Activated T-cell treated with anti-CD3 and anti-CD28 coated beads, Interleukin-2, amount 50 U/mL, for 72 hours (primary cell): ENCODE results near the gene CEP152. TPM values are rescaled to one million over a fixed set of nuclear protein-coding genes. Genes with fewer than 3 reads are reported as not detected.

Source experiments
- ATAC-seq, 2 donors: fragments of 150-1000 bp; cut with Tn5 transposase; replicated peaks in 1 of 2; 2 replicates each; pipeline ENCODE4 v1.10.0; 2021; ENCODE audit warnings: moderate library complexity in 2 of 2, mild to moderate bottlenecking in 1 of 2
- DNase-seq, 2 donors: peaks; one replicate each; pipeline ENCODE4 v3.0.0; 2021 to 2022; ENCODE audit warnings: mixed read lengths in 1 of 2
- H3K27ac Mint-ChIP-seq: one replicate; pipeline ENCODE4 v1.8.0; 2022; ENCODE audit warnings: mild to moderate bottlenecking, moderate library complexity, mixed read lengths
- H3K27me3 Mint-ChIP-seq: one replicate; pipeline ENCODE4 v1.8.0; 2022; ENCODE audit warnings: low read depth, mixed read lengths
- H3K36me3 Mint-ChIP-seq, 2 donors: one replicate each; pipeline ENCODE4 v1.8.0; 2022; ENCODE audit warnings: mixed read lengths in 2 of 2, mild to moderate bottlenecking in 1 of 2; ENCODE audit not compliant: insufficient read depth in 2 of 2
- H3K4me1 Mint-ChIP-seq: one replicate; pipeline ENCODE4 v1.8.0; 2022; ENCODE audit warnings: low read depth, mixed read lengths
- H3K4me3 Mint-ChIP-seq, 2 donors: one replicate each; pipeline ENCODE4 v1.8.0; 2022; ENCODE audit warnings: mild to moderate bottlenecking in 2 of 2, mixed read lengths in 2 of 2, moderate library complexity in 2 of 2
- H3K9me3 Mint-ChIP-seq, 2 donors: one replicate each; pipeline ENCODE4 v1.8.0; 2022; ENCODE audit warnings: mixed read lengths in 2 of 2
- total RNA-seq, 2 donors: library from RNA; stranded (reverse); gene quantifications; one replicate each; pipeline ENCODE4 v1.2.3, GENCODE V29; 2022

Gene CEP152
- total RNA-seq, 2 donors from 2014 or later: 33.3 to 39.6 TPM

DNA sequence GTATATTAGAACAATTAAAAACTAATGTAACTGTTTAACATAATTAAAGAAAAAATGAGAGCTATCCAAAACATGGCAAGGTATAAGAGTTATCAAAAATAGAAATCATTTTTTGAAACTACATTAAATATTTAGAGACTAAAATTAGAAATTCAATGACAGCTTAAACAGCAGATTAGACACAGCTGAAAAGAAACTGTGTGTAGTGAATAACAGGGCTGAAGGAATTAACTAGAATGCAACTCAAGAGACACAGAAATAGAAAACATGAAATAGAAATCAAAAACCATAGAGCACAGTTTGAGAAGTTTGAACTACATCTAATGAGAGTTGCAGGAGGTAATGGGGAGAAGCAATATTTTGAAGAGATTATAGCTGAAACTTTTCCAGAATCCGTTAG lies 105.5 kb downstream of the CEP152 start:
- no peak for ATAC-seq
- no peaks in the 10 kb centered on the region for H3K27me3 Mint-ChIP-seq
- H3K36me3 Mint-ChIP-seq: no peaks in the 10 kb centered on the region
- H3K9me3 Mint-ChIP-seq: peaks cover 7 to 14% of the 10 kb centered on the region in 2 donors
- no peak for DNase-seq
- no peaks in the 10 kb centered on the region for H3K4me1 Mint-ChIP-seq
- H3K4me3 Mint-ChIP-seq: no peak overlapping the region
- H3K27ac Mint-ChIP-seq: no peak overlapping the region

DNA sequence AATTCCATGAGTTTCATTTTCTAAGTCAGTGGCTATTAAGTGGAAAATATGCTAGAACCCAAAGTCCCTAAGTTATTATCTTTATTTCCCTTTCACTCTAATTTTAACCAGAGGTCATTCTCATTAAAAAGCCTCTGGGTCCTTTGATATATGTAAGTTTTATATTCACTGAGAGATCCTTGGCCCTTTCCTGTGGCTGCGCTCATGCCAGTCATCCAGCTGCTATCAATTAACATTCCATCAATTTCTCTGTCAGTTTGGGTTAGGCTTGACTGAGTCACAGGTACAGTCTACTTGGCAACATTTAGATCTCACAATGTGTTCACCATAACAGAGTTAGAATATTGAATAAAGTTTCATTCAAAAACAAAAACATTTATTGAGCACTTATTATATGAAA lies 107.3 kb downstream of the CEP152 start:
- ATAC-seq (no peak), DNase-seq (no peak)
- Mint-ChIP-seq H3K4me1 (no peaks in the 10 kb centered on the region), H3K9me3 (peaks cover 4 to 14% of the 10 kb centered on the region in 2 donors), H3K4me3 (no peak overlapping the region), H3K27me3 (no peaks in the 10 kb centered on the region), H3K27ac (no peak overlapping the region), H3K36me3 (no peaks in the 10 kb centered on the region)

DNA sequence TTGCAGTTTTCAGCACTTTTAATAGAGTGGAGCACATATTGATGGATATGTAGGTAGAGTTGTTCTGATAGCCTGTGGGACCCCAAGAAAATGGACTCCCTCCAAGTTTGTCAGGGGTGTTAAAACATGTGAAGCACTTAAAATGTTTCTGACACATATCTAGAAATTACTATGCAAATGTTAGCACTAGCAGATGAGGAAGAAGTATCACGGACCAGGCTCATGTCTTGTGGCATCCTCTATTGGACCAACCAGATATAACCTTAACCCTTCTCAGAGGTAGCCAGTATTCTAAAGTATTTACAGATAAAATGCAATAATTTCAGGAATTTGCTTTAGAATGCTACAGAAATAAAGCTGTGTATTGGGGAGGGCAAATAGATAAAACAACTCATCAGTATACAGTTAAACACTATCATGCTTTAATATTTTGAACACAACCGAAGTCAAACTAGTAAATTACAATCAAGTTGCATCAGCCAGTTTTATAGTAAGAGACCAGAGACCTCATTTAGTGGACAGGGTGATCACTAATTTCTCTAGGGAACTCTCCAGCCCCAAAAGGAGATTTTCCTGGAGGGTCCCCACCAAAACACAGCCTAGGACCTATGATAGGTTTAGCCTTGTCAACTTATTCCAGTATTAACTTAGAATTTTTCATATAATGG lies 108.2 kb downstream of the CEP152 start:
- DNase-seq (no peak), ATAC-seq (no peak)
- peaks cover 4 to 11% of the 10 kb centered on the region in 2 donors for H3K9me3 Mint-ChIP-seq
- H3K27ac Mint-ChIP-seq: no peak overlapping the region
- no peak overlapping the region for H3K4me3 Mint-ChIP-seq
- no peaks in the 10 kb centered on the region for H3K27me3 Mint-ChIP-seq
- H3K4me1 Mint-ChIP-seq: no peaks in the 10 kb centered on the region
- H3K36me3 Mint-ChIP-seq: no peaks in the 10 kb centered on the region

DNA sequence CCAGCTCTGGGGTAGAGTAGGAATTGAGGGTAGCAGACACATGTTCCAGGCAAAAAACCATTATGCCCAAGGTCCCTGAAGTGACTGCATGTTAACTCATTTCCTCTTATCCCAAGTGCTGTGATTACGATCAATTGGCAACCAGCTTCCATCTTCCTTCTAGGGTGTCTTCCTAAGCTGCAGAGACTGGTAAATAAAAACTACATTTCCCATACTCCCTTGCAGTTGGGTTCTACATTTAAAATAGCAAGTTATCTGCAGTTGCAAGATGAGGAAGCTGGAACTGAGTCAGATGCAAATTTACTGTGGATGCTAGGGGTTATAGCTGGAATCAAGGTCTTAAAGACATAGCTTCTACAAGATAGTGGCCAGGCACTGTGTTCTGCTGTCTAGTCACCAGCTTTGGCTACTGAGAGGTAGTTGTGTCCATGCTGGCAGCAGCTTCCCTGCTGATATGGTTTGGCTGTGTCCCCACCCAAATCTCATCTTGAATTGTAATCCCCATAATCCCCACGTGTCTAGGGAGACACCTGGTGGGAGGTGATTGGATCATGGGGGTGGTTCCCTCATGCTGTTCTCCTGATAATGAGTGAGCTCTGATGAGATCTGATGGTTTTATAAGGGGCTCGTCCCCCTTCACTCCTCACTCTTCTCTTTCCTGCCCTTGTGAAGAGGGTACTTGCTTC lies 114.1 kb downstream of the CEP152 start:
- H3K4me1 Mint-ChIP-seq: no peaks in the 10 kb centered on the region
- no peaks in the 10 kb centered on the region for H3K27me3 Mint-ChIP-seq
- no peak overlapping the region for H3K27ac Mint-ChIP-seq
- H3K36me3 Mint-ChIP-seq: no peaks in the 10 kb centered on the region
- DNase-seq: no peak
- no peak overlapping the region for H3K4me3 Mint-ChIP-seq
- no peak for ATAC-seq
- no peaks in the 10 kb centered on the region for H3K9me3 Mint-ChIP-seq

DNA sequence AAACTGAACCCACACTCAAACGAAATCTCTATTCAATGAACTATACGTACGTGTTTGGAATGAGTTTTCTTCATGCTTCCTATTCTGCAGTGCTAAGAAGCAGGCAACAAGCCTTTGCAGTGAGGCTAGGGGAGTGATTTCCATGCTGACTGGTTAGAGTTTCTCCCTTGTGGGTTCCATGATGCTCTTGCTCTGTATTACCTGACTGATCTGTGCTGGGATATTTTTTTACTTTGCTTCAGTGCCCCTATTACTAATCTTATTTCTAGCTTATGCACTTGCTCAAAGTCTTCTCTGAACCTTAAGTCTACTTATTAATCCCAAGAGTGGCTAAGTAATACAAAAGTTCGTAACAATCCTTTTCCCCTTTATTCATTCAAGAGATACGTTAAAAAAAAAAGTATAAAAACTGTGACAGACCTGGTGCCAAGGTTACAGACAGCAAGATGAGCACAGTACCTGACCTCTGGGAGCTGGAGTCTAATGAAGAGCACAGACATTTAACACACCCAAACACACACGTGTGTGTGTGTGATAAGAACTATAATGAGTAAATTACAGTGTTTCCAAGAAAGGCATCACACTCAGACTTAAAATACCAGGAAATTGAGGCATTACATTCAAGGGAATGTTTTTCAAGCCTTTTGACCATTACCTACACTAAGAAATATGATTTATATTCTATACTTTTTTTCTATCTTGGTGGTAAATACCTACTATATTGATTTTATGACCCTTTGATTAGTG lies 114.9 kb downstream of the CEP152 start:
- no peak overlapping the region for H3K27ac Mint-ChIP-seq
- ATAC-seq: no peak

DNA sequence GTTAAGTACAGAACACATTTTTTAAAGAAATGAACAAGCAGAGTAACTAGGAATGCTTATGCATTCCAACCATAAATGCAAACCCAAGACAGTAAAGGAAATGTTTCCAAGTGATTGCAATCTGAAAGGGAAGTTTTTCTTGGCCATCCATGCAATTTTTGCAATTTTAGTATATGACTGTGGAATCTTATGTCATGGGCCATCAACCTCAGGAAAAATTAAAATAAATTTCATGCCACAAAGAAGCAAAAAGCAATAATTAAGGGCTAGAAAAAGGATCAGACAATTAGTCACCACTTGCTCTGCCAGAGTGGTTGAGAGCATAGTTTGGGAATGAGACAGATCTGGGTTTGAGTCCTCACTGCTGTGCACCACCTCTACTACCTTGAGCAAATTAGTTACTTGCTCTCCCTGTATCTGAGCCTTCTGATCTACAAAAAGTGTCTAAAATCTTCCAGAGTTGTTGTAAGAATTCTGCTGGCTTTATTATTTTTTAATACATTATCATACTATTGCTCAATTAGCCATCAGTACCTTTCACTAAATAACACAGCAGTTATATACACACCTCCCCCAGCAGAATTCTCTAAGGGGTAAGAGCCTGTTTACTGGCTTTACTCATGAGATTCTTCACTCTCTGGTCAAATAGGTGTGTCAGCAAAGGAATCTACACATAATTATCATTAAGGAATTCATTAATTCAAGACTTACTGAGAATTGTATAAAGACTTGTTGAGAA lies 115.6 kb downstream of the CEP152 start:
- Mint-ChIP-seq H3K4me1 (no peaks in the 10 kb centered on the region), H3K36me3 (no peaks in the 10 kb centered on the region), H3K27me3 (no peaks in the 10 kb centered on the region), H3K9me3 (no peaks in the 10 kb centered on the region), H3K4me3 (no peak overlapping the region), H3K27ac (no peak overlapping the region)
- DNase-seq: no peak
- ATAC-seq: no peak

More for the DNA sequence above, 114.9 kb downstream of the CEP152 start:
- Mint-ChIP-seq H3K36me3 (no peaks in the 10 kb centered on the region), H3K4me3 (no peak overlapping the region), H3K9me3 (no peaks in the 10 kb centered on the region), H3K4me1 (no peaks in the 10 kb centered on the region), H3K27me3 (no peaks in the 10 kb centered on the region)
- DNase-seq: no peak

DNA sequence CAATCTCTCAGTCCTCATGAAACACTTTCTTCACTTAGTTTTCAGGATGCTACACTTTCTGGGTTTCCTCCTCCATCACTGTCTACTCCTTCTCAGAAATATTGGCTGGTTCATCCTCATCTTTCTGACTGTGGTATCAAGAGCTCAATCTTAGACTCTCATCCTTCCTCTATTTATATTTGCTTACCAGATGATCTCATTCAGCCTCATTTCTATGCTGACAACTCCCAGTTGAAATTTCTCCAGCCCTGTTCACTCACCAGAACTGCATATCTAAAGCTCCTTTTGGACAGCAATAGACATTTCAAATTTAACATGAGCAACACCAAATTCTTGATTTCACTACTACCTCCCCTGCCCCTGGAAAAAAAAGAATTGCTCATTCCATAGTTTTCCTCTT lies 117.4 kb downstream of the CEP152 start:
- no peak for DNase-seq
- Mint-ChIP-seq H3K27me3 (no peaks in the 10 kb centered on the region), H3K9me3 (peaks cover 0 to 1% of the 10 kb centered on the region in 2 donors), H3K27ac (no peak overlapping the region), H3K4me1 (no peaks in the 10 kb centered on the region), H3K36me3 (no peaks in the 10 kb centered on the region), H3K4me3 (no peak overlapping the region)
- no peak for ATAC-seq

DNA sequence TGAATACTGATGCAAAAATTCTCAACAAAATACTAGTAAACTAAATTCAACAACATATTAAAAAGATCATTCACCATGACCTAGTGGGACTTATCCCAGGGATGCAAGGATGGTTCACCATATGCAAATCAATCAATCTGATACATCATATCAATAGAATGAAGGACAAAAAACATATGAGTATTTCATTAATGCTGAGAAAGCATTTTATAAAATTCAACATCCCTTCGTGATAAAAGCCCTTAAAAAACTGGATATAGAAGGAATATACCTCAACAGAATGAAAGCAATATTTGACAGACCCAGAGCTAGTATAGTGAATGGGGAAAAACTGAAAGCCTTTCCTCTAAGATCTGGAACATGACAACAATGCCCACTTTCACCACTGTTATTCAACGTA lies 122.4 kb downstream of the CEP152 start:
- H3K9me3 Mint-ChIP-seq: peaks cover 2 to 5% of the 10 kb centered on the region in 2 donors
- H3K36me3 Mint-ChIP-seq: peaks cover 2 to 4% of the 10 kb centered on the region in 2 donors
- no peaks in the 10 kb centered on the region for H3K27me3 Mint-ChIP-seq
- H3K27ac Mint-ChIP-seq: no peak overlapping the region
- no peak for ATAC-seq
- no peaks in the 10 kb centered on the region for H3K4me1 Mint-ChIP-seq
- no peak for DNase-seq
- no peak overlapping the region for H3K4me3 Mint-ChIP-seq

Other genes with a start within 250 kb of the CEP152 start
- under 1 TPM; 0.50 to 0.79 TPM for gene FBN1, start 165.4 kb downstream of the CEP152 start, total RNA-seq
- 10 to 100 TPM; 86.9 to 93.6 TPM for gene EID1, start 67.1 kb upstream of the CEP152 start, total RNA-seq
- 1 to 10 TPM; 1.2 to 2.1 TPM for gene SHC4, start 152.8 kb upstream of the CEP152 start, total RNA-seq
- 10 to 100 TPM; 31.0 to 33.7 TPM for gene SECISBP2L, start 235.4 kb upstream of the CEP152 start, total RNA-seq